ENCODE measurements around the gene IGF1.
A peak's percentile ranks its signal among the peaks of the same experiment; 100 is the strongest.

IGF1 gene

GRCh38 chr12:102480406-102480805 lies at the start of gene IGF1:
Gene IGF1 (minus strand): TSS chr12:102480563. CDS start chr12:102480381, 182 bp downstream.
- no peak for TF ChIP-seq CTCF (IDR thresholded peaks at IDR 0.05; ENCODE audit: extremely low read depth, missing control alignments)
- no peak for DNase-seq (ENCODE audit: low spot score)

DNA sequence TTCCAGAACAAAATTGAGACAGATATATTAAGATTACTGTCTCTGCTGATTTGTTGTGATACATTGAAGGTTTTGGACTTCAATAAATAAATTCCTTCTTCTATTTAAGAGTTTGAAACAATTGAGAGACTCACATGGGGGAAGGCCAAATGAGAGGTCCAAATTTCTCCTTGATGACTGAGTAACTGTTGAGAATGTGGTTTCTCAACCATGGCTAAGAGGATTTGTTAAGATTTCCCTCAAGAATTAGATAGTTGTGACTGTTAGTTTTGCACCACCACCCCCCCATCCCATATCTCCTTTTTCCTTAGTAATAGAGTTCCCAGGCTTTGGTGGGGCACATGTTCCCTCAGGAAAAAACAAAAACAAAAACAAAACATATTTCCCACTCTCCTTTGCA lies 47.7 kb upstream of the IGF1 start:
- no peak for DNase-seq (ENCODE audit: low spot score)
- no peak for TF ChIP-seq CTCF (IDR thresholded peaks at IDR 0.05; ENCODE audit: extremely low read depth, missing control alignments)

DNA sequence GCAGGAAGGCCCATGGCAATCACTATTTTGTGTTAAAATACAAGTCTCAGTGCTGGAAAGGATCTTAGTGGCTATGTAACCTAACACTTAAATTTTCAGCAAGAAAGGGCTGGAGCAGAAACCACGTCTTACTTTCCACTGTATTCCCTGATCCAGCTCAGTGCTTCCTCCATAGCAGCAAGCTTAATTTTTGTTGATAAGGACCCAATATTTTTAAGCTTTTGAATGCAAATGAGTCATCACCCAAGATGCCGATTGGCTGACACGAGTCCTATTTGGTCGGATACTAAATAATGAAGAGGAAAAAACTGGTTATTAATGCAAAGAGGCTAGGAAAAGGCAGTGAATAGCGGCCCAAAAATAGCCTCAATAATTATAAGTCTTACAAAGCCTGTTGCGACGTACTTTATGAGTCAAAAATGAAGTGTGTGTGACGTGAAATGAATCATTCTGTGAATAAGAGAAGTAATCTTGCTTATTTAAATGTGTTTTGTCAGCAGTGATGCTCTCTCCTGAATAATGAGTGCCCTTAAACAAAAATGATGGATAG lies 46.9 kb upstream of the IGF1 start:
- DNase-seq (ENCODE audit: low spot score): no peak
- no peak for TF ChIP-seq CTCF (IDR thresholded peaks at IDR 0.05; ENCODE audit: extremely low read depth, missing control alignments)

DNA sequence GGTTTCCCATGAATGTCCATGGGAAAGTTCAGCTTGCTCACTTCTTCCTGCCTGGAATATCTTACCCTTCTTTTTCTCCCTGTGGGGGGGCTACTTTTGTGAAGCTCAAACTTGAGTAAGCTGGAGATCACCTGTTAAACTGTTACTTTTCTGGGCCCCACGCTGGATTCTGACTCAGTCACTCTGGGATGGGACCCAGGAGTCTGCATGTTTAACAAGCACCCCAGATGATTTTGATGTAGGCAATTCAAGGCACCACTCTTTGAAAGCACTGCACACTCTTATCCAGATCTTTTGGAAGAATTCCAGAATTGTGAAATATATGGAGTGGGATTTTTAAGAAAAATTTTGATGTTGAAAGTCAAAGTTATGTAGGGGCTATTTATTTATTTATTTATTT lies 46.3 kb upstream of the IGF1 start:
- DNase-seq (ENCODE audit: low spot score): no peak
- no peak for TF ChIP-seq CTCF (IDR thresholded peaks at IDR 0.05; ENCODE audit: extremely low read depth, missing control alignments)

- TF ChIP-seq CTCF (IDR thresholded peaks at IDR 0.05; ENCODE audit: extremely low read depth, missing control alignments): no peak
- no peak for DNase-seq (ENCODE audit: low spot score)
These were observed 42.4 kb upstream of the IGF1 start for GRCh38 chr12:102522768-102523167.

DNA sequence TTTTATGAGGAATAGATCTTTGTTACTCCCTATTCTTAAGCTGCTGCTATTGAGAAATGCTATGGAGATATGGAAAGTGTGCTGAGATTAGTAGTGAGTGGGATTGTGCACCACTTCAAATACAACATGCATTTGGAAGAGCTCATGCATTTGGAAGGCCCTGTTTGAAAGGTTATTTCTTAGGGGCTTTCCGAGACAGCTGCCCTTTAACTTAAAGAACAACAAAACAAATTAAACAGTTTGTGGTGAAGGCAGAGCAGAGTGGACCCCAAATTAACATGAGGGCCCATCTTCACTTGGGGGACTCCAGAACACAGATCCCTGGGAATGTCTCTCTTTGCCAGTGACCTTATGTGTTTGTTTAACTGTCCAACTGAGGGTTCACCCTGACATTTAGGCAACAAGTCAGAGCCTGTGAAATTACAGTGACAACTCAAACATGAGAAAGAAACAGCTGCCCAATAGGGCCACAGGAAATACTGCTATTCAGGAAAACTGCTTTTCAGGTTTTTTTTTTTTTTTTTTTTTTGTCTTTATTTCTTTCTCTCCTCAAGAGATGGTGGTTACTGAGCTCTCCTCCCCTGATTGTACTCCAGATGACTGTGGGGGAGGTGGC lies 41.4 kb upstream of the IGF1 start:
- peak; percentile 10 for DNase-seq (ENCODE audit: low spot score)
- TF ChIP-seq CTCF (IDR thresholded peaks at IDR 0.05; ENCODE audit: extremely low read depth, missing control alignments): no peak

DNA sequence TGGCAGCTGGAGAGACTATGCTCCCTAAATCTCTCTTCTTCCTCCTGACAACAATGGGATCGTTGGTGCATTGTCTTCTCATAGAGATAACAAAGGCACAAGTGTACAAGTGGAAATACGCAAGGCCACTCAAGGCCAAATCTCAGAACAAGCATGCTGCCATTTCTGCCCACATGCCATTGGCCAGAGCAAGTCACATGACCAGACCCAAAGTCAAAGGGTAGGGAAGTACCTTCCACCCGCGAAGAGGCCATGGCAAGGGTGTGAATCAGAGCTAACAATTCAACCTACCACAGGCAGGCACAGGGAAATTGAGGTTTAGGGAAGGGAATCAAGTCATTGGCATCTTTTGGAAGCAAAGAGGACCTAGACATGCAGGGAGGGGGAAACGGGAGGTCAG lies 38.5 kb upstream of the IGF1 start:
- no peak for DNase-seq (ENCODE audit: low spot score)

More for the DNA sequence above, 38.5 kb upstream of the IGF1 start:
- no peak for TF ChIP-seq CTCF (IDR thresholded peaks at IDR 0.05; ENCODE audit: extremely low read depth, missing control alignments)

All from GM20000 (cell line).